OCI-M1 (cell line): ENCODE measurements around the gene TMX4.

Experiments used
- DNase-seq: peaks from one replicate; lab custom pipeline; 2025; lab: John Stamatoyannopoulos, UW

Gene TMX4

GRCh38 chr20:8018958-8019245 lies 659 bp downstream of the TMX4 start:
- DNase-seq = peak; percentile 84

- no peak for DNase-seq
These were observed 6.8 kb downstream of the TMX4 start for GRCh38 chr20:8012724-8013123.

DNA sequence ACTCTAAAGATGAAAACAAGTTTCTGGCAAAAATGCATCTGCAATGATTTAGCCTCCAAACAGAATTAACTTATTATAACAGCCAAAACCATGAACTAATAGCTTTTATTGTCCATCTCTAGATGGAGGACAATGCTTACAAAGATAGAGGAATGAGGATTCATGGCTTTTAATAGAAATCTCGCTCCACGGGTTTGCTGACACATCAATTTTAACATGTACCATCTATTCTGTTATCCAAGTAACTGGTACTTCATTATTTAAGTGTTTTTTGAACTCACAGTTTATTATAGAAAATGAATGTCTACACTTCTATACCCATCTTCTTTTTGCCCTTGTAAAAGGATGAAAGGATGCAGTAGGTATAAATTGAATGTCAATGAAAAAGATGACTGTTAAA lies 10.8 kb downstream of the TMX4 start:
- no peak for DNase-seq

GRCh38 chr20:8007490-8007889 lies 12.1 kb downstream of the TMX4 start:
- DNase-seq = peak; percentile 51

DNA sequence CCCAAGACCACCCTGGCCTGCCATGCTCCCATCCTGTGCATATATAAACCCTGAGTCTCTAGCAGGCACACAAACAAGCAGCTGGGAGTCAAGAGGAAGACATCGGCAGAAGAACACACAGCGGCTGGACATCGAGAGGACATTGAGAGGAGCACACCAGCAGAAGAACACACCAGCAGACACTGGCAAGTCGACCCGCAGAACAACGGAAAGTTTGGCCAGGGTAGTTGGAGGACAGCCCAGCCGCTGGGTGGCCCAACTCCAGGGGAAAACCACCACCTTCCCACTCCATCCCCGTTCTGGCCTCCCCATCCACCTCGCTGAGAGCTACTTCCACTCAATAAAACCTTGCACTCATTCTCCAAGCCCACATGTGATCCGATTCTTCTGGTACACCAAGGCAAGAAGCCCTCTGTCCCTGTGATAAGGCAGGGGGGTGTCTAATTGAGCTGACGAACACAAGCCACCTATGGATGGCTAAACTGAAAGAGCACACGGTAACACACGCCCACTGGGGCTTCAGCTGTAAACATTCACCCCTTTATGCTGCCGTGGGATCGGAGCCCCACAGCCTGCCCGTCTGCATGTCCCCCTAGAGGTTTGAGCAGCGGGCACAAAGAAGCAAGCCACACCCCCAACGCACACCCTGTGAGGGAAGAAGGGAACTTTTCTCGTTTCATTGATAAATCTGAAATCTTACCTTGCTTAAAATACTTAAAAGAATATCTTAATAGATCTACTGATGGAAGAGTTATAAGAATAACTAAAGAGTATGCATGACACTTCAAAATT lies 13.8 kb downstream of the TMX4 start:
- DNase-seq = no peak

DNA sequence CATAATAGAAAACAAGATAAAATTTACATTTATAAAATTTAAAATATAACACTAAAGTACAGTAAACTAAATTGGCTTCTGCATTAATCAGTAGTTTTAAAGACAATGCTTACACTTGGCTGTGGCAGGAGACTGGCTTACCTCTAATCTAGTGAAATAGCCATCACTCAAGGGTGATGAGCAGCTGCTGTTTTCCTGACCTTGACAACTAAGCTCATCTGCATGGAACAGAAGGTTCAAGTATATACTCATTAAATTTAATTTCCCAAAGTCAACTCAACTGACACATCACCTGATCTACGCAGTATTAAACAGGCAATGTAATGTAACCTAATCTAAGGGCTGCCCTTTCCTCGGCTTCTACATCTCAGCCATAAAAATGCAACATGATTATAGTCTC lies 14.5 kb downstream of the TMX4 start:
- DNase-seq = no peak

- no peak for DNase-seq
These were observed 17.5 kb downstream of the TMX4 start for GRCh38 chr20:8002056-8002455.

GRCh38 chr20:8000796-8001195 lies 18.8 kb downstream of the TMX4 start:
- DNase-seq = no peak

GRCh38 chr20:7996898-7997297 lies 22.7 kb downstream of the TMX4 start:
- DNase-seq = no peak

DNA sequence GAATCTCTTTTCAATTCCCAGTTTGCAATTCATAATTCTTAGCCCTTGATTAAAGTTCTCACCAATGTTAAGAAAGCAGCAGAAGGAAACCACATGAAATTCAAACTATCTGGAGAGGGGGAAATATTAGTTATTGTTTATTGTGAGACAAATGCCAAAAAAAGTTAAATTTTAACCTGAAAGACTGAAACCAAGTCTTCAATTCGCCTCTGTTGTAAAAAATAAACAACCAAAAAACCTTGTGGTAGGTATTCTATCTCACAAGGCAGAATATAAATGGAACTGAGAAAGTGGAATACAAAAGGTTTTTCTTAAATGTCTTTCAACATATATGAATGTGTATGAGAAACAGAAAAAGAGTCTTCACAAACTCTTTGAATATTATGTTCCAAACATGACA lies 24.8 kb downstream of the TMX4 start:
- no peak for DNase-seq

DNA sequence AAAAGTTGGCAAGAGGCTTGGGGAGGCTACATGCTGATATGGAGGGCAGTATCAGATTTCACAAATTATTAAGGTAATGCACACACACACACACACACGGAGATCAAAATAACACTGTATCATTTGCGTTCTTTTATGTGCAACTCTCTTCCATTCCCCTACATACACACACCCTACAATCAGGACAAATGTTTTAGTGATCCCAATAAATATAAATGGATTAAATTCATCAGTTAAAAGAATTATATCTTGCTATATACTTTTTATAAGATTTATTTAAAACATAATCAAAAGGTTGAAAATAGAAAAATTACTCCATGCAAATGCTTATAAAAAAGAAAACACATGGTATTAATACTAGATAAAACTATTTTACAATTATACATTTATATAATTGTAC lies 25.9 kb downstream of the TMX4 start:
- DNase-seq = no peak

- no peak for DNase-seq
These were observed 26.3 kb downstream of the TMX4 start for GRCh38 chr20:7993238-7993637.

DNA sequence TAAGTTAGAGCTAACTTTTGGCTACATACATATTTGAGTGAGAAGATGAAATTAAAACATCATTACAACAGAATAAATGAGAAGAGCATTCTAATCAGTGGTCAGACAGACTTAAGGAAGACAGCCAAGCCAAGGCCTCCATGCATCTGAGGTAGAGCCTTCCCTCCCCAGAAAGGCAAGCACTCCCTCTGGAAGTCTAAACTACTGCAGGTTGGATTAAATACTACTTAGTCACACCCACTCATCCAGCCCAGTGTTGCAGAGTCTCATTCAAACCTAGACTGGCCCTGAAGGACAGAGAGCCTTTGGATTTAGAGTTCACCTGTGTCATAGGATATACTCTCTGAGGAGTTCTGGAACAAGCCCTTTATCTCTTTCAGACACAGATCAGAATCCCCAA lies 29.2 kb downstream of the TMX4 start:
- DNase-seq = no peak

DNA sequence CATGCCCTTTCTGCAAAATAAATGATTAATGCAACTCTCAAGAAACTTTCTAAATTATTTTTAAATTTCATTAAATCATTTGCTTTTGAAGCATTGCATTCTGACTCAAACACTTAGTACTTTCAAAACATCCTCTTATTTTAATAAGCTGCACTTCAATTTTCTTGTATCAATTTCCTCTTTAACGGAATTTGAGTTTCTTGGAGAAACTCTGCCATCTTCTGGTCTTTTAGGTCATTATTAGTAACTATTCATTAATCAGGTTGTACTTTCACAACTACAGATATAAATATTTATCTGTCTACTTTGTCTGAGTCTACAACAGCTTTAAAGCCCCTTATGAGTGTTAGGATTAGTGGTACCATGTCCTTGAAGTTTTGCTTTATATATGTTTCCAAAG lies 30.2 kb downstream of the TMX4 start:
- no peak for DNase-seq

- no peak for DNase-seq
These were observed 33.6 kb downstream of the TMX4 start for GRCh38 chr20:7985916-7986315.

DNA sequence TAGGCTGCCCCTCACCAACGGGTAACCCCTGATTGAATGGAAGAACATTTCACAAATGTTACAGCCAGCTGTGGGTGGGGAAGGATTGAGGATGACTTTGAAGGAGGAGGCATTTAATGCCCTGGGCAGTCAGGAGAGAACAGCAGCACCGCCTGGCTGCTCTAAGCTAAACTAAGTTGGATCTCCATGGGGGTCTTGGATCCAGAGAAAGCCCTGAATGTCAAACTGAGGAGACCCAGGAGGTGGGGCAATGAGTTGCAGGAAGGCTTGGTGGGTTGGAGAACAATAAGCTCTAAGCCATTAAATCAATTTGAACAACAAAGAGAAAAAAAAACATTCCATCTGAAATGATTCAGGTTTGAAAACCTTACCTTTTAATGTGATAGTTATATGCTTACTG lies 35.4 kb downstream of the TMX4 start:
- no peak for DNase-seq

- no peak for DNase-seq
These were observed 38.2 kb downstream of the TMX4 start for GRCh38 chr20:7981374-7981773.

- peak; percentile 44 for DNase-seq
These were observed 39.1 kb downstream of the TMX4 start for GRCh38 chr20:7980332-7981046.

- no peak for DNase-seq
These were observed 41.9 kb downstream of the TMX4 start for GRCh38 chr20:7977709-7978108.

GRCh38 chr20:7975851-7976414 lies 43.6 kb downstream of the TMX4 start:
- DNase-seq = no peak

DNA sequence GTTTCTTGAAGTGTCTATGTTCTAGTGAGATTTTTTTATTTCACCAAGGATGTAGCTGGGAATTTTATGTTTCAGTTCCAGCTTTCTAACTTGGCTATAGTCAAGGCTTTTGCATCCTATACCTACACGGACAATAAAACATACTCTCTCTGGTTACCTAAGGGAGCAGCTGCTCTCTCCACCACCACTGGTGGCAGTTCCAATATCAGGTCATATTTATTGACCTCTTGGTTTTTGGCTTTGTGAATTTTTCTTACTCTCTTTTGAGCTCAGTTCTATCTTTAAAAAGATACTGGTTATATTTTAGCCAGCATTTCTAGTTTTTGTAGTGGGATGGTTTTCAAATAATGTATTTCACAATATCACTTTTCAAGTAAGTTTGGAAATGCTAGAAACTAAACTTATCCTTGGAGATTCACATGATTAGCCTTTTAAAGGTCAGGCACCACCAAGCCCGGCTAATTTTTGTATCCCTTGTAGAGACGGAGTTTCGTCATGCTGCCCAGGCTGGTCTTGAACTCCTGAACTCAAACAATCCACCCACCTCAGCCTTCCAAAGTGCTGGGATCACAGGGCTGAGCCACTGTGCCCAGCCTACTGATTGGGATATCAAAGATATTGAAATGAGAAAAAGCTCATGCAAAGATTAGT lies 44.7 kb downstream of the TMX4 start:
- DNase-seq = no peak

GRCh38 chr20:7971536-7972280 lies 47.9 kb downstream of the TMX4 start:
- DNase-seq = no peak
